Cardiac muscle cell (in vitro differentiated cells and primary cell): ENCODE data around the gene EFNA5. TPM values are rescaled to one million over a fixed set of nuclear protein-coding genes. Genes with fewer than 3 reads are reported as not detected.

Source experiments
- DNase-seq, 2 donors: peaks; one replicate each; pipeline versions ENCODE4 v3.0.0 to v3.0.0-alpha.2; 2010 to 2017; ENCODE audit warnings: low read depth in 1 of 2, low spot score in 1 of 2
- H3K27ac ChIP-seq: fragments of 200-600 bp; sonication (generic); 2 replicates; pipeline ENCODE4 v1.5.1; 2016
- H3K27me3 ChIP-seq: fragments of 200-600 bp; sonication (generic); 2 replicates; pipeline ENCODE4 v1.6.0; 2016; ENCODE audit warnings: control low read depth
- H3K36me3 ChIP-seq: fragments of 200-600 bp; sonication (generic); 2 replicates; pipeline ENCODE4 v1.5.1; 2016; ENCODE audit warnings: control low read depth
- H3K4me1 ChIP-seq: fragments of 200-600 bp; sonication (generic); 2 replicates; pipeline ENCODE4 v1.8.1; 2017; ENCODE audit warnings: low read depth, mild to moderate bottlenecking, mixed run types
- H3K4me3 ChIP-seq: fragments of 200-600 bp; sonication (generic); 2 replicates; pipeline ENCODE4 v1.5.1; 2016; ENCODE audit warnings: mild to moderate bottlenecking
- H3K9me3 ChIP-seq: fragments of 200-600 bp; sonication (generic); 2 replicates; pipeline ENCODE4 v1.5.1; 2017; ENCODE audit warnings: low read depth, mild to moderate bottlenecking, control low read depth
- CTCF ChIP-seq: IDR thresholded peaks from 2 replicates; pipeline ENCODE4 v1.5.1; 2012; ENCODE audit warnings: low read depth, mild to moderate bottlenecking, low read length
- polyA plus RNA-seq: library from polyadenylated mRNA; unstranded; fragments of >200 nt; fragmentation: Nextera tagmentation; extraction: Ambion mirVana; gene quantifications from 2 replicates; pipeline ENCODE4 v1.2.1, GENCODE V29; 2016
- total RNA-seq: library from RNA; depleted of rRNA; stranded (reverse); fragments of >200 nt; gene quantifications from 2 replicates; pipeline ENCODE4 v1.2.3, GENCODE V29; 2016

Gene EFNA5
- total and polyA plus RNA-seq, 2 experiments from 2014 or later = 4.5 to 12.0 TPM

GRCh38 chr5:107594253-107595045 lies 76.3 kb downstream of the EFNA5 start:
- Histone ChIP-seq H3K27me3 (no peaks in the 10 kb centered on the region), H3K4me3 (no peak overlapping the region), H3K27ac (no peak overlapping the region), H3K9me3 (no peaks in the 10 kb centered on the region), H3K4me1 (peaks cover 5% of the 10 kb centered on the region), H3K36me3 (no peaks in the 10 kb centered on the region)
- TF ChIP-seq CTCF = no peak
- DNase-seq = no peak

- TF ChIP-seq CTCF = no peak
- Histone ChIP-seq H3K36me3 (no peaks in the 10 kb centered on the region), H3K9me3 (no peaks in the 10 kb centered on the region), H3K27ac (peak overlapping the region; percentile 23), H3K4me1 (peaks cover 5% of the 10 kb centered on the region), H3K27me3 (no peaks in the 10 kb centered on the region), H3K4me3 (no peak overlapping the region)
- no peak for DNase-seq
Observed at GRCh38 chr5:107593009-107593408, 77.7 kb downstream of the EFNA5 start.

- no peaks in the 10 kb centered on the region for H3K9me3 ChIP-seq
- no peaks in the 10 kb centered on the region for H3K36me3 ChIP-seq
- H3K4me3 ChIP-seq = no peak overlapping the region
- DNase-seq = peak in 1 of 2 donors; percentile 14
- TF ChIP-seq CTCF = no peak
- peaks cover 5% of the 10 kb centered on the region for H3K4me1 ChIP-seq
- no peaks in the 10 kb centered on the region for H3K27me3 ChIP-seq
- peak overlapping the region; percentile 23 for H3K27ac ChIP-seq
Observed at GRCh38 chr5:107592515-107592914, 78.2 kb downstream of the EFNA5 start.

- H3K27ac ChIP-seq = no peak overlapping the region
- no peaks in the 10 kb centered on the region for H3K27me3 ChIP-seq
- no peak for TF ChIP-seq CTCF
- H3K4me1 ChIP-seq = peaks cover 5% of the 10 kb centered on the region
- DNase-seq = no peak
- H3K4me3 ChIP-seq = no peak overlapping the region
- H3K36me3 ChIP-seq = no peaks in the 10 kb centered on the region
- no peaks in the 10 kb centered on the region for H3K9me3 ChIP-seq
Observed at GRCh38 chr5:107590686-107591085, 80.1 kb downstream of the EFNA5 start.

- DNase-seq = no peak
- Histone ChIP-seq H3K4me3 (no peak overlapping the region), H3K9me3 (no peaks in the 10 kb centered on the region), H3K27ac (no peak overlapping the region), H3K4me1 (peaks cover 5% of the 10 kb centered on the region), H3K27me3 (no peaks in the 10 kb centered on the region), H3K36me3 (no peaks in the 10 kb centered on the region)
- TF ChIP-seq CTCF = no peak
Observed at GRCh38 chr5:107589520-107590193, 81.1 kb downstream of the EFNA5 start.
